Ecto neural progenitor cell (in vitro differentiated cells): ENCODE results near the gene SRRD.
A peak's percentile ranks its signal among the peaks of the same experiment; 100 is the strongest.

ENCODE experiments used
- DNase-seq: peaks from one replicate; pipeline ENCODE4 v3.0.0-alpha.2; 2018; ENCODE audit warnings: low spot score

SRRD gene

GRCh38 chr22:26453216-26453615 is 30.5 kb upstream of the SRRD start:
- no peak for DNase-seq

GRCh38 chr22:26453812-26454500 is 29.7 kb upstream of the SRRD start:
- no peak for DNase-seq

GRCh38 chr22:26457661-26458272 is 25.9 kb upstream of the SRRD start:
- no peak for DNase-seq

DNA sequence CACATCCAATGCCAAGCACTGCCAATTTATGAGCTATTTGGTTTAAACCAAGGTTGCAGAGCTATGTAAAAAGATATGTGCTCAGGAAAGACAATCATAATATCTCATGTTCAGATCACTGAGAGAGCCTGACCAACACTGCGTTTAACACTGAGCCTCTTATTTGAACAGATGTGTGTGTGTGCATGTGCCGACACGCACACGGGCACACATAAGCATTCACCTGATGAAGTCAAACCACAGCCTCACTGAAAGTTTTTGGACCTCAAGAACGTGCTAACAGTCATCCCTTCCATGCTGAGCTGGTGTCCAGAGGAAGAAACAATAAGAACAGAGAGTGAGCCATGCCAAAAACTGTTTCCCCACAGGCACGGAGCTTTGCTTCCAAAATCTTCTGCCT is 23.5 kb upstream of the SRRD start:
- DNase-seq: no peak

DNA sequence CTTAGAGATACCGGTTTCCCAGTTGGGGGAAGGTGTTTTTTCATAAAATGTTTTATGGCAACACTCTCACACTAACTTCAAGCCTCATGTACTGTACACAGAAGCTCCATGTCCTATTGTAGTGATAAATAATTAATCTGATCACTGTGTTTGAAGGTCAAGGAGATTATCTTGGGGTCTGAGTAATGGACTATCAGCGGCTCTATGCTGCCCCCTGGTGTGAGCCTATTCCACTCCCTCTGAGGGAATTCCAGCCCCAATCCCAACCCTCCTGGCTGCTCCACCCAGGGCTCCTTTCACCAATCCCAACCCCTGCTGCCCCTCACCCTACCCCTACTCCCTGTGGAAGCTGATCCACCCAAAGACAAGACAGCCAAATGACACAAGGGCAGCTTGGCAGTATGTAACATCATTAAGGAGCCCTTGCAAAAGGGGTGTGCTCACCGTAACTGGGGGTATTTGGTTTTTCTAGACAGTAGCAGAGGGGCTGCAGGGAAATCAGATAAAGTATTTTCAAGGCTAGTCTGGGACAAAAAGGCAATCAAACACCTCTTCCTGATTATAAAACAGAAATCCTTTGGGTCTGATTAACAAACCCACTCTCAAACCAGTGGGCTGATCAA is 22.4 kb upstream of the SRRD start:
- DNase-seq: peak; percentile 83

DNA sequence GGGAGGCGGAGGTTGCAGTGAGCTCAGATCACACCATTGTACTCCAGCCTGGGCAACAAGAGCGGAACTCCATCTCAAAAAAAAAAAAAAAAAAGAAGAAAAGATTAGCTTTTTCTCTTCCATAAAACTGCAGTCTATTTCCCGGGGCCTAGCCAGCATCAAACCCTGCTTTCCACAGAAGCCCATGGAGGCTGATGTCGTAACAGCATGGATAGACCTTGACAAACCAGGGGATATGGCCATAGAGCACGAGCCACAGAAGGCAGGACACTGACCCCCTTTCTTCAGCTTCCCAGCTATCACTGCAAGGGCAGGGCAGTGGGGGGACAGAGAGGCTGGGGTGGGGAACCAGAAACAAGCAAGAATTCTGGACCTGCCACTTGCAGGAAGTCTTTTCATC is 21.6 kb upstream of the SRRD start:
- DNase-seq: no peak

GRCh38 chr22:26462641-26463040 is 21.0 kb upstream of the SRRD start:
- DNase-seq: no peak

- DNase-seq: peak; percentile 60
Measured at GRCh38 chr22:26463101-26463661, 20.5 kb upstream of the SRRD start.

GRCh38 chr22:26463688-26464087 is 20.0 kb upstream of the SRRD start:
- DNase-seq: no peak

DNA sequence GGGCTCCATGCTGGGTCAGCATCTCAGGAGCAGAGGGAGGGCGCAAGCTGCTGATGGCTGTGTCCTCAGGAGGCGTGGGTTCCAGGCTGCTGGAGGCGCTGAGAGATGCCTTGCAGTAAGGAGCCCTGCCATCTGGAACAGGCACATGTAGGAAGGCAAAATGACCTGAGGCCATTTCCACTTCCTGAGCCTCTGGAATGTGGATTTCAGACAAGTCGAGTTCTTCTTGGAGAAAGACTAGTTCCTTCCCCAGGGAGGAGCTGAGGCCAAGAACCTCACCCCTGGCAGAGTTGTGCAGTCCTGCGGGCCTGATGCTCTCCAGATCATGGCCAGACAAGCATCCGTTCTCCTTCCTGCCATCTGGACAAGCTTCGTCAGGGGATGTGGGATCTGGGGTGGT is 19.4 kb upstream of the SRRD start:
- DNase-seq: no peak

GRCh38 chr22:26466196-26466595 is 17.5 kb upstream of the SRRD start:
- DNase-seq: no peak

- DNase-seq: no peak
Measured at GRCh38 chr22:26470807-26471206, 12.9 kb upstream of the SRRD start.

DNA sequence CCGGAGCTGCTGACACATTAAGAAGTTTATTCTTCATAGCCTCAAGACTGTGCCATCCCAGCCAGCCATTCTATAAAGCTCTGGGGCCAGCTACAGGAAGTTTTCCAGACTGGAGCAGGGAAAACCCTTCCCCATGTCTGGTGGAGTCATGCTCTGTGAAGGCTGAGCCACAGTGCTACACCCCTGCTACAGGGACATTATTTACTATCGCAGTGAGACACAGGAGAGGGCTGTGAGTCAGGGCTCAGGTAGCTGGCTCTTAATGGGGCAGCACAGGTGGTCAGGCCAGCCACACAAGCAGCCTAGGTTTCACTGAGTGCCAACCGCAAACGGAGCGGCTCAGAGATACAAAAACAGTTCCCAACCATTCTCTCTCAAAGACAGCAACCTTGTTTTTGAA is 12.2 kb upstream of the SRRD start:
- no peak for DNase-seq

GRCh38 chr22:26474682-26475081 is 9.0 kb upstream of the SRRD start:
- DNase-seq: no peak

- no peak for DNase-seq
Measured at GRCh38 chr22:26476705-26477340, 6.9 kb upstream of the SRRD start.

GRCh38 chr22:26477341-26477731 is 6.3 kb upstream of the SRRD start:
- no peak for DNase-seq

GRCh38 chr22:26479043-26479791 is 4.5 kb upstream of the SRRD start:
- DNase-seq: no peak

GRCh38 chr22:26479792-26480610 is 3.7 kb upstream of the SRRD start:
- no peak for DNase-seq

GRCh38 chr22:26480611-26480932 is 3.1 kb upstream of the SRRD start:
- no peak for DNase-seq

GRCh38 chr22:26481112-26481693 is 2.5 kb upstream of the SRRD start:
- DNase-seq: no peak

GRCh38 chr22:26481694-26482093 is 2.0 kb upstream of the SRRD start:
- no peak for DNase-seq
